AG10803 (cell line): ENCODE measurements around the gene S100A2.

ENCODE experiments used
- DNase-seq: peaks from one replicate; pipeline ENCODE4 v3.0.0; 2010; ENCODE audit warnings: low read depth
- H3K4me3 ChIP-seq: 2 replicates; pipeline ENCODE4 v1.5.1; 2011; ENCODE audit warnings: mild to moderate bottlenecking, low read length, control low read depth
- CTCF ChIP-seq: conservative IDR thresholded peaks from 2 replicates; pipeline ENCODE4 v1.5.1; 2011; ENCODE audit warnings: mild to moderate bottlenecking, low read length, control low read depth, inconsistent platforms

S100A2 gene

GRCh38 chr1:153544453-153545066, 21.1 kb downstream of the S100A2 start:
- peak overlapping the region; percentile 92 for H3K4me3 ChIP-seq
- no peak for TF ChIP-seq CTCF
- no peak for DNase-seq

GRCh38 chr1:153543736-153544135, 21.9 kb downstream of the S100A2 start:
- TF ChIP-seq CTCF: no peak

GRCh38 chr1:153542956-153543711, 22.5 kb downstream of the S100A2 start:
- peak overlapping the region; percentile 92 for H3K4me3 ChIP-seq
- DNase-seq: no peak
- no peak for TF ChIP-seq CTCF

More at GRCh38 chr1:153543736-153544135, 21.9 kb downstream of the S100A2 start:
- no peak for DNase-seq
- peak overlapping the region; percentile 92 for H3K4me3 ChIP-seq

GRCh38 chr1:153541641-153542590, 23.7 kb downstream of the S100A2 start:
- DNase-seq: no peak
- no peak overlapping the region for H3K4me3 ChIP-seq
- TF ChIP-seq CTCF: no peak

- TF ChIP-seq CTCF: no peak
- H3K4me3 ChIP-seq: no peak within 1 kb of the TSS
- peak; percentile 64 for DNase-seq
Measured at GRCh38 chr1:153540394-153541361, 25.0 kb downstream of the S100A2 start, which contains the start of gene S100A5. TSS of gene S100A5 (minus strand) at chr1:153540934. CDS start at chr1:153540191, 743 bp downstream.
